Progenitor cell of endocrine pancreas (in vitro differentiated cells): ENCODE data around the gene RGL3. TPM values are rescaled to one million over a fixed set of nuclear protein-coding genes. Genes with fewer than 3 reads are reported as not detected.

ENCODE experiments used
- DNase-seq: peaks from one replicate; pipeline ENCODE4 v3.0.0; 2021; ENCODE audit warnings: low spot score; ENCODE audit not compliant: unreplicated experiment
- H3K27ac Mint-ChIP-seq: 2 replicates; pipeline ENCODE4 v1.8.0; 2021; ENCODE audit warnings: mild to moderate bottlenecking, moderate library complexity, mixed read lengths
- H3K27me3 Mint-ChIP-seq: 2 replicates; pipeline ENCODE4 v1.8.0; 2021; ENCODE audit warnings: mixed read lengths
- H3K36me3 Mint-ChIP-seq: 2 replicates; pipeline ENCODE4 v1.8.0; 2022; ENCODE audit warnings: mixed read lengths; ENCODE audit not compliant: insufficient read depth
- H3K4me1 Mint-ChIP-seq: 2 replicates; pipeline ENCODE4 v1.8.0; 2021; ENCODE audit warnings: low read depth, mixed read lengths
- H3K4me3 Mint-ChIP-seq: 2 replicates; pipeline ENCODE4 v1.8.0; 2021; ENCODE audit warnings: low read depth, mild to moderate bottlenecking, moderate library complexity, mixed read lengths
- H3K9me3 Mint-ChIP-seq: 2 replicates; pipeline ENCODE4 v1.8.0; 2021; ENCODE audit warnings: low read depth, mixed read lengths
- CTCF ChIP-seq: fragments of 200-600 bp; sonication (generic); IDR thresholded peaks from one replicate; pipeline ENCODE4 v1.5.0; 2021; ENCODE audit warnings: antibody characterized with exemption, mild to moderate bottlenecking; ENCODE audit not compliant: unreplicated experiment
- total RNA-seq: library from RNA; stranded (reverse); gene quantifications from 2 replicates; pipeline ENCODE4 v1.2.1, GENCODE V29; 2021

The RGL3 gene
- total RNA-seq, 1 donor from 2014 or later, result 284 TPM

GRCh38 chr19:11363881-11364280, 55.2 kb downstream of the RGL3 start:
- no peak for TF ChIP-seq CTCF
- Mint-ChIP-seq H3K27me3 (peaks cover 30% of the 10 kb centered on the region), H3K4me3 (no peak overlapping the region), H3K27ac (no peak overlapping the region), H3K36me3 (peaks cover 2% of the 10 kb centered on the region), H3K4me1 (peaks cover 1% of the 10 kb centered on the region), H3K9me3 (no peaks in the 10 kb centered on the region)
- DNase-seq, result no peak

DNA sequence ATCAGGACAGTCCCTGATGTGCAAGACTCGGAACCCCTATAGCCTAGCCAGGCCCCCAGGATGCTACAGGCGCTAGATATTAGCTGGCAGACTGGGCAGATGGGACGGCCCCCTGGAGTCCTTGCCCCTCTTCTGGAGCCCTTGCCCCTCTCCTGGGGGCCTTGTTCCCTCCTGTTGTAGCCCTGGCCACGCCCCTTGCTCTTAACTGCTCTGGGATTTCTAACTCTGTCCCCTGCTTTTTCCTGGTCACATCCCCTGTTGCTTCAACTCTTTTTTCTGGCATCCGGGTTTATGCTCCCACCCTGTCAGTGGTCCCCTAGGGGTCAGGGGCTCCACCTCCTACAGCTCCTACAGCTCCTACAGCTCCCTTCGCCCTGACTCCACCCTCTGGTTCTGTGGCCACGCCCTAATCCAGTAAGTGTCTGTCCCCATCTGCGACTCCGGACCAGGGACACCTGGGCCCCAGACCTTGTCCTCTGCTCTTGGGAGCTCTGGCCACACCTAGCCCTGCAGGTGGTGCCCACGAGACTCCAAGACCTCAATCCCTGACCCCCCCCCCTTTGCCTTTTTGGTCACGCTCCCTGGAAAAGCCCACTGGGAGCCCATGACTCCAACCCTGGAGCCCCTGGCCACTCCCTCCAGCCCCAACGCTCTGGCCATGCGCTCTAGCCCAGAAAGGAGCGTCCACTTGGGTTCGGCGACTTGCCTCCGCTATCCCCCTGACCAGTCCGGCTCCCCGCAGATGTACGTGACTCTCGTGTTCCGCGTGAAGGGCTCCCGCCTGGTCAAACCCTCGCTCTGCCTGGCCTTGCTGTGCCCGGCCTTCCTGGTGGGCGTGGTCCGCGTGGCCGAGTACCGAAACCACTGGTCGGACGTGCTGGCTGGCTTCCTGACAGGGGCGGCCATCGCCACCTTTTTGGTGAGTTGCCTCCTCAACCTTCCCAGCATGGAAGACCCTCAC, 57.1 kb downstream of the RGL3 start:
- TF ChIP-seq CTCF, result no peak
- Mint-ChIP-seq H3K27me3 (peaks cover 43% of the 10 kb centered on the region), H3K27ac (no peak overlapping the region), H3K4me1 (peaks cover 1% of the 10 kb centered on the region), H3K4me3 (no peak overlapping the region), H3K9me3 (no peaks in the 10 kb centered on the region), H3K36me3 (no peaks in the 10 kb centered on the region)
- DNase-seq, result no peak

DNA sequence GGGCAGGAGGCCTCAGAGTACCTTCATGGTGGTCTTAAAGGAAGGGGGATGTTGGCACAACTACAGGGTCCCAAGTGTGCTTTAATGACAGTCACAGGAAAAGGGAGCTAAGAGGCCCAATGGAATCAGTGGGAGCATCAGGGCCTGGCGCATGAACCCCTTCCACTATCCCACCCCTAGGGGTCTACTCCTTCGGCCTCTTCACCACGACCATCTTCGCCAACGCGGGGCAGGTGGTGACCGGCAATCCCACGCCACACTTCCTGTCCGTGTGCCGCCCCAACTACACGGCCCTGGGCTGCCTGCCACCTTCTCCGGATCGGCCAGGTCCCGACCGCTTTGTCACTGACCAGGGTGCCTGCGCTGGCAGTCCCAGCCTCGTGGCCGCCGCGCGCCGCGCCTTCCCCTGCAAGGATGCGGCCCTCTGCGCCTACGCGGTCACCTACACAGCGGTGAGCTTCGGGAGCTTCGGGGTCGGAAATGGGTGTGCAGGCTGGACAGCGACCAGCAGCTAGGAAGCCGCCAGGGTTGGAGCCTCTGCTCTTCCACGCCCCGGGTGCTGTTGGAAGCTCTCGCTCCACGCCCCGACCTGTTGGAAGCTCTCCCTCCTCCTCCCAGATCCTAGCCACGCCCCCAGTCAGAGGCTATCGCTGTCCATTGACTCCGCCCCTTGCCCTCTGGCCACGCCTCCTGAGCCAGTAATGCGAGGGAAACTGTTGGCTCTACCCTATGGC, 57.9 kb downstream of the RGL3 start:
- peak; percentile 79 for DNase-seq
- Mint-ChIP-seq H3K9me3 (no peaks in the 10 kb centered on the region), H3K27ac (no peak overlapping the region), H3K4me3 (peak overlapping the region; percentile 46), H3K4me1 (peaks cover 3% of the 10 kb centered on the region), H3K27me3 (peaks cover 52% of the 10 kb centered on the region), H3K36me3 (no peaks in the 10 kb centered on the region)
- peak; percentile 25 for TF ChIP-seq CTCF

GRCh38 chr19:11359421-11359820, 59.7 kb downstream of the RGL3 start:
- Mint-ChIP-seq H3K36me3 (no peaks in the 10 kb centered on the region), H3K27me3 (peaks cover 59% of the 10 kb centered on the region), H3K27ac (no peak overlapping the region), H3K9me3 (no peaks in the 10 kb centered on the region), H3K4me1 (peaks cover 9% of the 10 kb centered on the region), H3K4me3 (no peak overlapping the region)
- no peak for DNase-seq
- TF ChIP-seq CTCF, result no peak

GRCh38 chr19:11356676-11357550, 62.2 kb downstream of the RGL3 start:
- Mint-ChIP-seq H3K27me3 (peaks cover 56% of the 10 kb centered on the region), H3K4me1 (peaks cover 9% of the 10 kb centered on the region)

More at GRCh38 chr19:11356676-11357550, 62.2 kb downstream of the RGL3 start:
- H3K27ac Mint-ChIP-seq, result peak overlapping the region; percentile 45
- no peak for DNase-seq
- peak overlapping the region; percentile 64 for H3K4me3 Mint-ChIP-seq
- no peaks in the 10 kb centered on the region for H3K36me3 Mint-ChIP-seq
- H3K9me3 Mint-ChIP-seq, result no peaks in the 10 kb centered on the region
- TF ChIP-seq CTCF, result no peak
